Vagina (tissue), 2 donors: ENCODE results near the gene RASAL2.

Experiments
- CTCF ChIP-seq, 3 experiments: fragments of 450-650 bp in 2 of 3; fragments of 200-600 bp in 1 of 3; sonication (generic) in 1 of 3; IDR thresholded peaks; one replicate each; pipeline ENCODE4 v1.5.1; 2017 to 2019; ENCODE audit warnings: antibody characterized with exemption in 3 of 3, mild to moderate bottlenecking in 2 of 3, moderate library complexity in 2 of 3
- POLR2A ChIP-seq, 2 donors: fragments of 450-650 bp; IDR thresholded peaks; one replicate each; pipeline ENCODE4 v1.6.1; 2017; ENCODE audit warnings: antibody characterized with exemption in 2 of 2, mild to moderate bottlenecking in 2 of 2, moderate library complexity in 2 of 2

GRCh38 chr1:178282949-178283367, 189.1 kb downstream of the RASAL2 start:
- peak in 1 of 3 experiments; percentile 27 for TF ChIP-seq CTCF (IDR thresholded peaks at IDR 0.05)
- no peak for TF ChIP-seq POLR2A (IDR thresholded peaks at IDR 0.05)
